WTC11 (cell line): Measurements from ENCODE around the gene CRACDL. TPM values are rescaled to one million over a fixed set of nuclear protein-coding genes. Genes with fewer than 3 reads are reported as not detected.

Source experiments
- ATAC-seq: fragments of 200-7000 bp; cut with Tn5 transposase; 2 replicates; pipeline ENCODE4 v1.10.0; 2021; ENCODE audit warnings: mild to moderate bottlenecking, moderate library complexity
- CTCF ChIA-PET: fragments of 300-600 bp; sonication (Branson Sonifier 250); formaldehyde crosslinking; loops from one replicate; lab custom pipeline; 2021; ENCODE audit warnings: antibody characterized with exemption; lab: Charles Lee
- POLR2A ChIA-PET: fragments of 350-600 bp; sonication (Branson Sonifier 250); formaldehyde crosslinking; loops from one replicate; lab custom pipeline; 2021; ENCODE audit warnings: antibody characterized with exemption; lab: Charles Lee
- DNase-seq: peaks from one replicate; pipeline ENCODE4 v3.0.0; 2021; ENCODE audit warnings: low spot score
- H3K27ac Mint-ChIP-seq: 2 replicates; pipeline ENCODE4 v1.8.0; 2021; ENCODE audit warnings: mixed read lengths
- H3K27me3 Mint-ChIP-seq: 2 replicates; pipeline ENCODE4 v1.8.0; 2021; ENCODE audit warnings: low read depth, mild to moderate bottlenecking, moderate library complexity, mixed read lengths
- H3K36me3 Mint-ChIP-seq: 2 replicates; pipeline ENCODE4 v1.8.0; 2021; ENCODE audit warnings: mixed read lengths
- H3K4me1 Mint-ChIP-seq: 2 replicates; pipeline ENCODE4 v1.8.0; 2022; ENCODE audit warnings: mixed read lengths
- H3K4me3 Mint-ChIP-seq: 2 replicates; pipeline ENCODE4 v1.8.0; 2021; ENCODE audit warnings: mild to moderate bottlenecking, moderate library complexity, mixed read lengths
- H3K9me3 Mint-ChIP-seq: 2 replicates; pipeline ENCODE4 v1.8.0; 2021; ENCODE audit warnings: mixed read lengths
- CREB1 ChIP-seq: sonication (generic); formaldehyde crosslinking; IDR thresholded peaks from 2 replicates; pipeline ENCODE4 v1.8.0; 2023; ENCODE audit warnings: mild to moderate bottlenecking, missing genetic modification reagents
- CREM ChIP-seq: sonication (generic); formaldehyde crosslinking; IDR thresholded peaks from 2 replicates; pipeline ENCODE4 v1.8.1; 2022; ENCODE audit warnings: mild to moderate bottlenecking, missing genetic modification reagents, moderate library complexity
- FOXP4 ChIP-seq: sonication (generic); formaldehyde crosslinking; IDR thresholded peaks from 2 replicates; pipeline ENCODE4 v1.8.0; 2022; ENCODE audit warnings: mild to moderate bottlenecking, missing genetic modification reagents
- JUN ChIP-seq: sonication (generic); formaldehyde crosslinking; IDR thresholded peaks from 2 replicates; pipeline ENCODE4 v1.8.0; 2023; ENCODE audit warnings: mild to moderate bottlenecking, missing genetic modification reagents
- MAX ChIP-seq: sonication (generic); formaldehyde crosslinking; IDR thresholded peaks from 2 replicates; pipeline ENCODE4 v1.8.0; 2022; ENCODE audit warnings: mild to moderate bottlenecking, missing genetic modification reagents
- MYBL2 ChIP-seq: sonication (generic); formaldehyde crosslinking; IDR thresholded peaks from 2 replicates; pipeline ENCODE4 v1.8.1; 2023; ENCODE audit warnings: mild to moderate bottlenecking, moderate library complexity, missing genetic modification reagents
- NFE2L1 ChIP-seq: sonication (generic); formaldehyde crosslinking; IDR thresholded peaks from 2 replicates; pipeline ENCODE4 v1.8.1; 2023; ENCODE audit warnings: missing genetic modification reagents
- NR1H2 ChIP-seq: sonication (generic); formaldehyde crosslinking; IDR thresholded peaks from 2 replicates; pipeline ENCODE4 v1.9.0; 2021; ENCODE audit warnings: mild to moderate bottlenecking, moderate library complexity, missing genetic modification reagents
- PRDM15 ChIP-seq: sonication (generic); formaldehyde crosslinking; IDR thresholded peaks from 2 replicates; pipeline ENCODE4 v1.8.0; 2022; ENCODE audit warnings: missing genetic modification reagents
- PRRX2 ChIP-seq: fragments of 250-450 bp; sonication (Bioruptor Pico); IDR thresholded peaks from 2 replicates; pipeline ENCODE4 v1.8.0; 2021; ENCODE audit warnings: mild to moderate bottlenecking
- RELA ChIP-seq: sonication (generic); formaldehyde crosslinking; IDR thresholded peaks from 2 replicates; pipeline ENCODE4 v1.8.1; 2022; ENCODE audit warnings: missing genetic modification reagents, mild to moderate bottlenecking, borderline replicate concordance
- SMAD4 ChIP-seq: sonication (generic); formaldehyde crosslinking; IDR thresholded peaks from 2 replicates; pipeline ENCODE4 v1.8.0; 2022; ENCODE audit warnings: mild to moderate bottlenecking, missing genetic modification reagents
- USF1 ChIP-seq: sonication (generic); formaldehyde crosslinking; IDR thresholded peaks from 2 replicates; pipeline ENCODE4 v1.8.0; 2022; ENCODE audit warnings: mild to moderate bottlenecking, missing genetic modification reagents
- ZNF219 ChIP-seq: sonication (generic); formaldehyde crosslinking; IDR thresholded peaks from 2 replicates; pipeline ENCODE4 v1.8.0; 2023; ENCODE audit warnings: missing genetic modification reagents, mild to moderate bottlenecking, borderline replicate concordance
- ZNF263 ChIP-seq: sonication (generic); formaldehyde crosslinking; IDR thresholded peaks from 2 replicates; pipeline ENCODE4 v1.8.1; 2022; ENCODE audit warnings: low read depth, mild to moderate bottlenecking, moderate library complexity, missing genetic modification reagents
- ZNF281 ChIP-seq: sonication (generic); formaldehyde crosslinking; IDR thresholded peaks from 2 replicates; pipeline ENCODE4 v1.8.0; 2023; ENCODE audit warnings: mild to moderate bottlenecking, missing genetic modification reagents
- ZSCAN18 ChIP-seq: fragments of 250-450 bp; sonication (Bioruptor Pico); IDR thresholded peaks from 2 replicates; pipeline ENCODE4 v2.1.2; 2022; ENCODE audit warnings: mild to moderate bottlenecking, moderate library complexity
- total RNA-seq: library from RNA; stranded (reverse); gene quantifications from 3 replicates; pipeline ENCODE4 v1.2.3, GENCODE V29; 2021

CRACDL gene
- total RNA-seq, 1 experiment from 2014 or later: 0.72 TPM

- DNase-seq (no peak), ATAC-seq (no peak)
- CTCF ChIA-PET: no interaction called here
- Mint-ChIP-seq H3K27me3 (no peaks in the 10 kb centered on the region; the same call in 1 of the 2 replicates), H3K4me1 (peaks cover 19% of the 10 kb centered on the region; the same call in 1 of the 2 replicates)
- no peak for TF ChIP-seq RELA
- TF ChIP-seq, all 79 proteins: peak for 0
- no peaks in the 10 kb centered on the region for H3K36me3 Mint-ChIP-seq
- POLR2A ChIA-PET: no interaction called here
- no peak overlapping the region for H3K4me3 Mint-ChIP-seq
- peaks cover 5% of the 10 kb centered on the region; the same call in 1 of the 2 replicates for H3K9me3 Mint-ChIP-seq
- no peak overlapping the region for H3K27ac Mint-ChIP-seq
These were observed 126.0 kb downstream of the CRACDL start for GRCh38 chr2:98809878-98810587.

- no peak for ATAC-seq
- Mint-ChIP-seq H3K4me1 (peaks cover 19% of the 10 kb centered on the region; the same call in 1 of the 2 replicates), H3K27me3 (no peaks in the 10 kb centered on the region; the same call in 1 of the 2 replicates), H3K27ac (no peak overlapping the region), H3K9me3 (peaks cover 5% of the 10 kb centered on the region; the same call in 1 of the 2 replicates)
- TF ChIP-seq PRDM15 (CRISPR knock-in tag): no peak
- TF ChIP-seq, all 79 proteins: peak for 0
- no peaks in the 10 kb centered on the region for H3K36me3 Mint-ChIP-seq
- H3K4me3 Mint-ChIP-seq: no peak overlapping the region
- ChIA-PET POLR2A (no interaction called here), CTCF (no interaction called here)
- DNase-seq: no peak
These were observed 126.9 kb downstream of the CRACDL start for GRCh38 chr2:98809116-98809515.

- Mint-ChIP-seq H3K36me3 (no peaks in the 10 kb centered on the region), H3K27me3 (no peaks in the 10 kb centered on the region; the same call in 1 of the 2 replicates), H3K9me3 (peaks cover 5% of the 10 kb centered on the region; the same call in 1 of the 2 replicates), H3K4me1 (peaks cover 19% of the 10 kb centered on the region; the same call in 1 of the 2 replicates), H3K27ac (no peak overlapping the region), H3K4me3 (no peak overlapping the region)
- ChIA-PET POLR2A (no interaction called here), CTCF (interaction anchor here (2.4 kb wide), 1 partner anchor 159 kb away, joined by 8 read pairs; no protein-coding TSS in a partner anchor)
- no peak for ATAC-seq
- no peak for DNase-seq
- no peak for TF ChIP-seq JUN
- TF ChIP-seq SMAD4 (CRISPR knock-in tag): no peak
- TF ChIP-seq CREM (CRISPR knock-in tag): no peak
- TF ChIP-seq MYBL2 (CRISPR knock-in tag): no peak
- TF ChIP-seq, all 79 proteins: peak for 0
These were observed 127.5 kb downstream of the CRACDL start for GRCh38 chr2:98808546-98808945.

GRCh38 chr2:98807929-98808328, 128.1 kb downstream of the CRACDL start:
- no peak overlapping the region for H3K27ac Mint-ChIP-seq
- no peaks in the 10 kb centered on the region for H3K36me3 Mint-ChIP-seq
- ATAC-seq: no peak
- no peak for DNase-seq
- ChIA-PET POLR2A (no interaction called here), CTCF (interaction anchor here (2.4 kb wide), 1 partner anchor 159 kb away, joined by 8 read pairs; no protein-coding TSS in a partner anchor)
- H3K9me3 Mint-ChIP-seq: peaks cover 5% of the 10 kb centered on the region; the same call in 1 of the 2 replicates
- no peaks in the 10 kb centered on the region; the same call in 1 of the 2 replicates for H3K27me3 Mint-ChIP-seq
- H3K4me3 Mint-ChIP-seq: no peak overlapping the region
- peaks cover 19% of the 10 kb centered on the region; the same call in 1 of the 2 replicates for H3K4me1 Mint-ChIP-seq
- no peak for TF ChIP-seq FOXP4
- TF ChIP-seq MAX (CRISPR knock-in tag): no peak
- no peak for TF ChIP-seq ZNF281 (CRISPR knock-in tag)
- TF ChIP-seq USF1 (CRISPR knock-in tag): no peak
- no peak for TF ChIP-seq CREB1 (CRISPR knock-in tag)
- no peak for TF ChIP-seq NFE2L1
- no peak for TF ChIP-seq PRRX2 (CRISPR knock-in tag)
- no peak for TF ChIP-seq ZNF263
- no peak for TF ChIP-seq ZNF219
- no peak for TF ChIP-seq ZSCAN18 (CRISPR knock-in tag)
- TF ChIP-seq NR1H2 (CRISPR knock-in tag): no peak
